ENCODE results near the gene PEG3.
"Not testable (repeated sequence)": the region's sequence is repeated elsewhere in the genome, so short reads cannot be mapped to it uniquely, and the experiment has no call there.

The PEG3 gene

DNA sequence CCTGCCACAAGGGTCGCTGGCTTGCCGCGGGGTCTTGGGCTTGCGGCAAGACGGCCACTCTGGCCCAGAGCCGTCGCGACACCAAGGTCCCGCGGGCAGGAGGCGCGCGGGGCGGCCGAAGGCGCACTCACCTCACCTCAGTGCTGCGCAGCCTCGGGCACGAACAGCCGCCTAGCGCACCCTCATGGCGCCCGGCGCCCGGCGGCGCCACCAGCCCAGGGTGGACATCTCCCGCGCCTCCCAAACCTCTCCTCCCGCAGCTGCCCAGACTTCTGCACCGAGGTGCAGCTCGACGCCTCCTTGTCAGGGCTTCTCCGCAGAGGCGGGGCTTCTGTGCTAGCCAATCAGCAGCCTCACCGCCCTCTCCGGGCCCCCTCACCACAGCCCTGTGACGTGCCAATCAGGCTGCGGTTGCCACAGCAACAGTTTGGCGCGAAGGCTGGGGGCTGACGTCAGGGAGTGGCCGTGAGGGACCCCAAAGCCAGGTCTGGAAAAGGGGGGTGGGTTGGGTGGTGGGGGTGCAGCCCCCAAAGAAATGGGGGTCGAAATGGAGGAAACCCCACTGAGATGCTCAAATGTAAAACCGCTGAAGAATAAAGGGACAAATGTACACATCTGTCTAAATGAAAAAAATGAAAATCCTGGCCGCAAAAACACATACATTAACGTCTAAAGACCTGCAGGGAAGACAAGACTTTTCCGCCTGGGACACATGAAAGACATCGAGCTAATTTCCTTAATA, at the start of gene PEG3, which contains the start of gene ZIM2:
Gene PEG3 (minus strand): TSS at position 276 of the 742 bp plus-strand sequence. CDS start 16,071 bp downstream, outside the sequence.
Gene ZIM2 (minus strand): TSS at position 276 of the 742 bp plus-strand sequence. CDS start 16,449 bp downstream, outside the sequence.
- DNase-seq, result no peak

DNA sequence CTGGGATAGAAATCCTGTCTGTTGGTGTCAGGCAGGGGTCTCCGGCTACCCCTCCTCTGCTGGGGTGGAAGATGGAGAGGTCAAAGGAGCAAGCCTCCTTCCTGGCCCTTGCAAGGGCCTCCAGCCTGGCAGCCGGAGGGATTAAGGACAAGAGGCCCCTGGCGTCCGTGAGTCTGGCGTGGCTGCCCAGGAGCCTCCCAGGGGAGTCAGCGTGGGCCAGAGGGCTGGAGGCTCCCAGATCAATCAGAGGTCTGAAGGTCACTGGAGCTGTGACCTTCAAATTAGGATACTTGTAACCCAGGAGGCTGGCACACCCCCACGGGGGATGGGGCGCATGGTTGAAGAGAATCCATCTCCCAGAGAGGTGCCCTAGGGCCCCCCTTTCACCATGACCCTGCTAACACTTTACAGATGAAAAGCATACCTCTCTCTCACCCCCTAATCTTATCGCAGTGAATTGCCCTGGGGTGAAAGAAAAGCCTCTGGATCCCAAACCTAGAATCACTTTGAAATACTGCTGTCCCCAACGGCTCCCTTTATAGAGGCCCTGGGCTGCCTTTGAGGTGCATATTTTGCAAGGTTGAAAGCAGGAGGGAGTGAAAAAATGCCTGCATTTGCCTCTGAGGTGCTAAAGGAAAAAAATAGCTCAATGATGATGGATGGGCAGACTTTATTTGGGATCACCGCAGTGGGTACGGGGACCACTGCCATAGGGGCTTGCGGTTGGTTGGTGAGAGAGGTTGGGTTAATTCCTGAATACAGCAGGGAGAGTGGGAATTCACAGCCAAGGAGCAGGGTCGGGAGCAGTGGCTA, 44.9 kb upstream of the PEG3 start:
- no peak for DNase-seq

GRCh38 chr19:56884441-56884840, 43.9 kb upstream of the PEG3 start:
- DNase-seq, result no peak

- DNase-seq, result no peak
Observed at GRCh38 chr19:56880592-56881190, 40.2 kb upstream of the PEG3 start.

DNA sequence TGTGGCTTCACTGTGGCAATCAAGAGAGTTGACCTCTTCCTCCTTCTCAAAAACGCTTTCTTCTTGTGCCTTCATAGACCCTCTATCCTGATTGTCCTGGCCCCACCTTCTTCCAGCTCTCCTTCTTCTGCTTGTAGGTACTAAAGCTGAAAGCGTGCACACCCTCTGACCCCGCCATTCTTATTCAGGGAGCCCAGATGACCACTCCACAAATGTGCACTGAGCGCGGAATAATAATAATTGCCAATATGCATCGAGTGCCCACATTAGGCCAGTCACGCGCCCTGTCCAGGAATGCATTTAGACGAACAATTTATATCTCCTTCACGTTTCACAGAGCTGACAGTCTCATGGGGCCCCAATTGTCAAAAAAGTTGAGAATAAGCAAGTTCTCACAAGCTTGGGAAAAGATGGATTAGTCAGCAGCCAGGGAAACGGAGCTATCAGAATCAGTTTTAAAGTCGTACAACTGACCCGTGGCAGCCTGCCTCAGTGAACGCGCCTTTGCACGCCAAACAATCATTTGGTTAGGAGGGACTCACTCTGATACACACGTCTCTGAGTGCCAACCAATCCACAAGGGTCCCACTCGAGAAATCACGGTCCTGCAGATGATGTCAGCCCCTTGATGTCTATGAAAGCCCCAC, 36.7 kb upstream of the PEG3 start:
- DNase-seq, result no peak

DNA sequence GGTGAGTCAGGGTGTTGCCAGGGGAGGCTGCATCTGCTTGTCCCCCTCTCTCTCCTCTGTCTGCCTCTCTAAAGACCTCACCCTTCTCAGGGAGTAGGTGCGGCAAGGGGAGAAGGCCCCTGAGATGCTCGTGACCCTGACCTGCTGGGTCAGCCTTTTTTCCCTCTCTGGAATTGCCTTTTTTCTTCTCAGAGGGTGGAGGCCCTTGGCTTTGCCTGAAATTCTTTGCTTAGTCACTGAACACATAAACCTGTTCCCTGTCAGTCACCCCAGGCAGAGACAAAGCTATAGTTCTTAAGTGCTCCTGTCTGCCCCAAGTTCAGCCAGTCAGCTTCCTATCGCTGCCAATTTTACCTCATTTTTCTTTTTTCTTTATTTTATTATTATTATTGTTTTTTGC, 35.2 kb upstream of the PEG3 start:
- DNase-seq, result no peak

DNA sequence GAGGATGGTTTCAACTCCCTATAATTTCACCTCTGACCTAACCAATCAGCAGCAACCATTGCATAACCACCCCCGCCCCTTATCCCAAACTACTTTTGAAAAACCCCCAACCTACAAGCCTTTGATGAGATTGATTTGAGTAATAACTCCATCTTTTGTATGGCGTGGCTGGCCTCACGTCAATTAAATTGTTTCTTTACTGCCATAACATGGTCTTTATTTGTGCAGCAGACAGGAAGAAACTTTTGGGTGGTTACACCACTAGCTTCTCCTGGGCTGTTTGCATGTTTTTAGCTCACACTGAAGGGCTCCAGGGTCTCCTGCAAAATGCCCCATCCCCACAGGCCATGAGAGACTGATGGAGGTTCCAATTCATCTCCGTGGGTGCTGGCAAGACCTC, 34.0 kb upstream of the PEG3 start:
- no peak for DNase-seq

DNA sequence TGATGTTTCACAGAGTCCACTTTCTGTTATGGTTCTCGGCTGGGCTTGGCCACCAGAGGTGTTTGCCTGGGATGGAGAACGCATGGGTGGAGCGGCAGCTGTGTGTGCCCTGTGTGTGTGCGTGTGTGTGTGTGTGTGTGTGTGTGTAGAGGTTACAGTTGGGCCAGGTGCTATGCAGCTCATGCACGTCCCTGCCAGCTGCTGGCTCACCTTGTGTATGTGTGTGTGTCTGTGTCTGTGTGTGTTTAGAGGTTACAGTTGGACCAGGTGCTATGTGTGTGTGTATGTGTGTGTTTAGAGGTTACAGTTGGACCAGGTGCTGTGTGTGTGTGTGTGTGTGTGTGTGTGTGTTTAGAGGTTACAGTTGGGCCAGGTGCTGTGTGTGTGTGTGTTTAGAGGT, 33.0 kb upstream of the PEG3 start:
- DNase-seq, result no peak

- no peak for DNase-seq
Observed at GRCh38 chr19:56869886-56870285, 29.4 kb upstream of the PEG3 start.

DNA sequence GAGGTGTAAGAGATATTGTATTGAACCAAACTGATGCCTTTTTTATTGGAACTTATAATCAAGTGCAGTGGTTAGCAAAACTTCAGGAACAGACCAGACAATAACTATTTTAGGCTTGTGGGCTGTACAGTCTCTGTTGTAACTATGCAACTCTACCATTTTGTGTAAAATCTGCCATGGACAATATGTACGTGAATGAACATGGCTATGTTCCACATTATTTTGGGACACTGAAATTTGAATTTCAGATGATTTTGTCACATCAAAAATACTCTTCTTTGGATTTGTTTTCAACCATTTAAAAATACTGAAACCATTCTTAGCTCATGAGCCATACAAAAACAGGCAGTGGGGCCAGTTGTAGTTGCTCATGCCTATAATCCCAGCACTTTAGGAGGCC, 27.9 kb upstream of the PEG3 start:
- DNase-seq, result no peak

DNA sequence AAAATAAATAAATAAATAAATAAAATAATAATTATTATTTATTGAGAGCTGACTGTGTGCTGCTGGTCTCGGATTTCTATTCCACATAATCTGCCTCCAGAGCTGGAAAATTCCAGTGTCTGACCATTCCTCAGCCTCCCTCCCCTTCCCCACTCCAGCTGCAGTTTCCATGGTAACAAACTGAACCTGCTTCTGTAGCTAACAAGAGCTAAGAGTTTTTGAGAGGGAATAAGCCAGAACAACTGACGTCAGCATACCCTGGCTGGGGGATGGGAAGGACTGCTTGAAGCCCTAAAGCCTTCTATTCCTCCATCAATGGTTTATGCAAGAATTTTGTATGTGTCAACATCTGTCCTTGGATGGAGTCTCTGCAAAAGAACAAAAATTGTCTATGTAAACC, 26.0 kb upstream of the PEG3 start:
- DNase-seq, result no peak

- no peak for DNase-seq
Observed at GRCh38 chr19:56864443-56865125, 24.1 kb upstream of the PEG3 start.

DNA sequence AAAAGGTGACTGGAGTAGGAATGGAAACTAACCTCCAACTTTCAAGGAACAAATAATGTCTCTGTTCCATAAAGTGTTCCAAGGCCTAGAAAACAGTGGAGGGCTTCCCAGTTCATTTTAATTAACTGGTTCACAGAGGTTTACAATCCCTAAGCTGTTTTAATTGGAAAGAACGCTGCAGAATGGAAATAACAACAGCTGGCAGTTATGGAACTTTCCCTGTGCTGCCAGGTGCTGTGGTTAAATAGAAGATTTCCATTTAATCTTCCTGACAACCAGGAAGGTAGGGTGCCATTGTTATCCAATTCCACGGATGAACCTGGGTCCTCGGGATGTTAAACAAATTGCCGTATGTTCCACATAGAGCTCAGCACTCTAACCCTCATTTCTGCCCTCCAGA, 22.2 kb upstream of the PEG3 start:
- DNase-seq, result no peak

- not testable (repeated sequence) for DNase-seq
Observed at GRCh38 chr19:56860409-56860808, 19.9 kb upstream of the PEG3 start.

- no peak for DNase-seq
Observed at GRCh38 chr19:56858026-56858425, 17.5 kb upstream of the PEG3 start.

DNA sequence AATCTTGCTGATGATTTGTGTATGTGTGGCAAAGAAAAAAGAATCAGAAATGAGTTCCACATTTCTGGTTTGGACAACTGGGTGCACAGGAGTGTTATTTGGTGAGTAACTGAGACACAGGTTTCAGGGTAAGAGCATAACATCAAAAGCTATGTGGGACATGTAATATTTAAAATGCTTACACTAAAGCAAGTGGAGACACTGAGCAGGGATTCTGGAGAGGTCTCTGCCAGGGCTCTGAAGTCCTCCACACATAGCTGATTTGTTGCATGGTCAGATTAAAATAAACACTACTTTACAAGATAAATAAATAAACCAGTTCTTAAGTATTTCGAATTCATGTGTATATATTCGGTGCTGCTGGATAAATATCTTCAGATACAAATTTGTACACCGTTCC, 16.3 kb upstream of the PEG3 start:
- DNase-seq, result no peak

DNA sequence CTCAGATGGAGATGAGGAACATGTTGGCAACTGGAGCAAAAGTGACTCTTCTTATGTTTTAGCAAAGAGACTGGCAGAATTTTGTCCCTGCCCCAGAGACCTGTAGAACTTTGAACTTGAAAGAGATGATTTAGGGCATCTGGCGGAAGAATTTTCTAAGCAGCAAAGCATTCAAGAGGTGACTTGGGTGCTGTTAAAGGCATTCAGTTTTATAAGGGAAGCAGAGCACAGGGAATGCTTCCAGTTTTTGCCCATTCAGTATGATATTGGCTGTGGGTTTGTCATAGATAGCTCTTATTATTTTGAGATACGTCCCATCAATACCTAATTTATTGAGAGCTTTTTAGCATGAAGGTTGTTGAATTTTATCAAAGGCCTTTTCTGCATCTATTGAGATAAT, 11.8 kb upstream of the PEG3 start:
- DNase-seq, result not testable (repeated sequence)

GRCh38 chr19:56848166-56848565, 7.6 kb upstream of the PEG3 start:
- DNase-seq, result no peak

- DNase-seq, result no peak
Observed at GRCh38 chr19:56842412-56842811, 1.9 kb upstream of the PEG3 start.

DNA sequence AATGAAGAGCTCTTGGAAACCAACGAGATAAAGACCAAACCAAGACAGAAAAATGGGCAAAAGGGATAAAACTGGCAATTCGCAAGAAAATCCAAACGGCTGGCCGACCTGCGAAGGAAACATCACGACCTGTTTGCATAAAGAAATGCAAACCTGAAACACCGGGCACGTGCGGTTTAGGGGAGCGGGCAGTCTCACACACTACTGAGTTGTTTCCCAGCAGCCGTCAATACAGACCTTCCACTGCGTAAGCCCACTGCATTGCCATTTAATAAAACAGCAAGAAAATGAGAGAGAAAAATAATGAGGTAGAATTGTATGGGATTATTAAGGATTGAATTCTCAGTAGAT, 642 bp upstream of the PEG3 start:
- no peak for DNase-seq

- DNase-seq, result no peak
Observed at GRCh38 chr19:56839652-56840450, 675 bp downstream of the PEG3 start.
